ENCODE results near the gene NACC2.

The NACC2 gene

DNA sequence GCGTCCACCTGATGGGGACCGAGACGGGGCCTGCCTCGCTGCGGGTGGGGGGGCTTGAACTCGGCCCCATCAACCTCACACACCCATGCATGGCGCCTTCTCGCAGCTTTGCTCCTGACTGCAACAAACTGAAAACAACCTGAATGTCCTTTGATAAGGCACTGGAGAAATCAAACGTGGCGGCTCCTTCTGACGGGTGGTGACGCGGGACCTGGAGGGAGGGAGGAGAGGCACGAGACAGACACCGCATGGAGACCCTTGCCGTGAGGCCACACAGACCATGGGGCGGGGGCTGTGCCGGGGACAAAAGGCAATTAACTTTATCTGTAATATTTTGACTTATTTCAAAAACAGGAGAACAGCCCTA is 48.6 kb downstream of the NACC2 start:
- H3K4me1 Mint-ChIP-seq = no peaks in the 10 kb centered on the region
- no peak overlapping the region for H3K4me3 Mint-ChIP-seq
- H3K36me3 Mint-ChIP-seq (ENCODE audit: low read depth) = no peaks in the 10 kb centered on the region
- H3K27ac Mint-ChIP-seq = no peak overlapping the region
- no peak for DNase-seq
- TF ChIP-seq, protein P1, sequence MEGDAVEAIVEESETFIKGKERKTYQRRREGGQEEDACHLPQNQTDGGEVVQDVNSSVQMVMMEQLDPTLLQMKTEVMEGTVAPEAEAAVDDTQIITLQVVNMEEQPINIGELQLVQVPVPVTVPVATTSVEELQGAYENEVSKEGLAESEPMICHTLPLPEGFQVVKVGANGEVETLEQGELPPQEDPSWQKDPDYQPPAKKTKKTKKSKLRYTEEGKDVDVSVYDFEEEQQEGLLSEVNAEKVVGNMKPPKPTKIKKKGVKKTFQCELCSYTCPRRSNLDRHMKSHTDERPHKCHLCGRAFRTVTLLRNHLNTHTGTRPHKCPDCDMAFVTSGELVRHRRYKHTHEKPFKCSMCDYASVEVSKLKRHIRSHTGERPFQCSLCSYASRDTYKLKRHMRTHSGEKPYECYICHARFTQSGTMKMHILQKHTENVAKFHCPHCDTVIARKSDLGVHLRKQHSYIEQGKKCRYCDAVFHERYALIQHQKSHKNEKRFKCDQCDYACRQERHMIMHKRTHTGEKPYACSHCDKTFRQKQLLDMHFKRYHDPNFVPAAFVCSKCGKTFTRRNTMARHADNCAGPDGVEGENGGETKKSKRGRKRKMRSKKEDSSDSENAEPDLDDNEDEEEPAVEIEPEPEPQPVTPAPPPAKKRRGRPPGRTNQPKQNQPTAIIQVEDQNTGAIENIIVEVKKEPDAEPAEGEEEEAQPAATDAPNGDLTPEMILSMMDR (IDR thresholded peaks at IDR 0.05) = no peak
- H3K27me3 Mint-ChIP-seq (ENCODE audit: low read depth, poor library complexity) = peaks cover 8% of the 10 kb centered on the region
- no peaks in the 10 kb centered on the region for H3K9me3 Mint-ChIP-seq

DNA sequence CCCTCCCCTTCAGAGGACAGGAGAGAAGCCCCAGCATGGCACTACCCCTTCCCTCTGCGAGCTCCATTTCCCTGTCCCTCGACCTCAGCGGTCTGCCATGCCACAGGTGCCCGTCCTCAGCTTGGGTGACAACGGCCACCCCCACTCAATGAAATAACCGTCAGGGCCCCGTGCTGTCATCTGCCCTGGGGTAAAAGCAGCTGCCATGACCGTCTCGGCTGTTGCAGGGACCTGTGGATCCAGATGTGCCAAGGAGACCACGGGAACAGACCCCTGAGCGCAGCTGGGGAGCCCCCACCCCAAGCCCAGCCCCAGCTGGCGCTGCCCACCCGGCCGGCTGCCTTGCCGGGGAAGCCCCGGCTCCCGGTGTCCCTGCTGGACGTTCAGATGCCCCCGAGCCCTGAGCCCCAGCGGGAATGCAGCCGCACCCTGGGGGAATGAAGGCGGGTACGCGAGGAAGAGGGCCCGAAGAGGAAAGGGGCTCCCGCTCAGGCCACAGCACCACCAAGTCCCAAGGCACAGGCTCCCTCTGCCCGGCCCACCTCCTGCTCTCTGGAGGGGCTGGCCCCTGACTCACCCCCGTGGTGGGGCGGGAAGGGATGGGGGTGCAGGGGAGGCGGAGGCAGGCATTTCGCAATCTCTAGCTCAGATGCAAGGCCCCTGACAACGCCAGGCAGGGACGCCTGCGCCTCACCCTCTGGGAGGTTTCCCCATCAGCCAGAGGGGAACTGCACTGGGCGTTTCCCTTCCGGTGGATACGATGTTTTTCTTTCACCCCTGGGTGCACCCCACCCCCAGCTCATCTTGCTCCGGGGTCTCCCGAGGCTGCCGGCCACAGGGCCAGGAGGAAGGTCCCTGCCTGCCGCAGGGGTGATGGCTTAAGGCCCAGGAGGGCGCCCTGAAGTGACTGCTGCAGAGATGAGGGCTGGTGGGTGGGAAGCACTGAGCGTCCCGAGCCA is 49.2 kb downstream of the NACC2 start:
- Mint-ChIP-seq H3K4me3 (no peak overlapping the region), H3K4me1 (no peaks in the 10 kb centered on the region), H3K9me3 (no peaks in the 10 kb centered on the region), H3K36me3 (ENCODE audit: low read depth) (no peaks in the 10 kb centered on the region), H3K27me3 (ENCODE audit: low read depth, poor library complexity) (peaks cover 8% of the 10 kb centered on the region), H3K27ac (no peak overlapping the region)
- TF ChIP-seq, protein P1 (IDR thresholded peaks at IDR 0.05) = no peak
- DNase-seq = no peak

DNA sequence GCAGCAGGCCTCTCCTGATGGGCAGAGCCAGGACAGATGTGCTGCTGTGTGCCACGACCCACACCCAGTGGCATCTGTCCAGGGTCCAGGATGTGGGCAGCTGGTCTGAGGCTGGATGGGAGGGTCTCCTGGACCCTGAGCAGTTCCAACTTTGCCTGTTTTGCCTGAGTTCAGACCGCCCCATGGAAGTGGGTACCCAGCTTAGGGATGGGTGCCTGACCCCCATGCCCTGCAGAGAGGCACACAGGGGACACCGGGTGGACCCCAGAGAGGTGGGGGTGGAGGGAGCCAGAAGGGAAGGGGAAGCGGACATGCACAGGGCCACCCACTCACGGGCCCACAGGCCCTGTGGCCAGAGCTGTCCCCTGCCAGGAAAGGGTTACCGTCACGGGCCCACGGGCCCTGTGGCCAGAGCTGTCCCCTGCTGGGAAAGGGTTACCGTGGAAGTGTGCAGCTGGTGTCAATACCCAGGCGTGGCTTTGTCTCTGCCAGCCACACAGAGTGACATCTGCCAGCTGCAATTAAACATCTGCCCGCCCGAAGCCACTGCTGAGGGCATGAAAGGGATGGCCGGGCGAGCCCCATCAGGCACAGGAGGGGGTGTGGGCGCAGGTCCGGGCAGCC is 50.0 kb downstream of the NACC2 start:
- DNase-seq = no peak
- TF ChIP-seq, protein P1 (IDR thresholded peaks at IDR 0.05) = no peak
- Mint-ChIP-seq H3K36me3 (ENCODE audit: low read depth) (no peaks in the 10 kb centered on the region), H3K4me3 (no peak overlapping the region), H3K9me3 (no peaks in the 10 kb centered on the region), H3K27ac (no peak overlapping the region), H3K4me1 (no peaks in the 10 kb centered on the region), H3K27me3 (ENCODE audit: low read depth, poor library complexity) (peaks cover 5% of the 10 kb centered on the region)

DNA sequence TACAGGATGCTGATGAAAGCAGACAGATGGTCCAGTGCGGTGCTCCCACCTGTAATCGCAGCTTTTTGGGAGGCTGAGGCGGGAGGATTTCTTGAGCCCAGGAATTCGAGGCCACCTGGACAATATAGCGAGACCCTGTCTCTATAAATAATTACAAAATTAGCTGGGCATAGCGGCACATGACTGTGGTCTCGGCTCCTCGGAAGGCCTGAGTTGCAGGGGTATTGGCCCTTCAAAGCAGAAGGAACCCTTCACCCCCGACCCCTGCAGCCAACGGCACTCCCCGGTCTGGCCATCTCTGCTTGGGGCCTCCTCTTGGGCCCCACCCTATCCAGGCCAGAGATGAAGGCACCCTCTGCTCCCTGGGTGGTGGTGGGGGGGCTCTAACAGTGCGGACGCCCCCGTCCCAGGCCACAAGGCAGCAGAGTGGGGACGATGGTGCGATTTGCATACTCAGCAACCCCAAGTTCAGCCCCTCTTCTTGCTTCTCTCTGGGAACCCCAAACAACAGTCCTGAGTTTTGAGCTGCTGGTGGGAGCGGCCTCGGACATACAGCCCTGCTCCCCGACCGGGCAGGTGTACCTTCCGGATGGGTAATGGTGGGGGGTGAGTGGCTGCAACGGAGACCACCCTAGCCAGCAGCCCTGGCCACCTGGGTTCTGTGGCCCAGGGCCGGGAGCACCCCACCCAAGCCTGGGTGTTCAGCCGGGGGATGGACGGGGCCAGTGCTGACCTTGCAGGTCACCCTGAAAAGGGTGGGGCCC is 50.7 kb downstream of the NACC2 start:
- Mint-ChIP-seq H3K36me3 (ENCODE audit: low read depth) (peaks cover 4% of the 10 kb centered on the region), H3K9me3 (peaks cover 6% of the 10 kb centered on the region), H3K4me3 (no peak overlapping the region), H3K27me3 (ENCODE audit: low read depth, poor library complexity) (peaks cover 3% of the 10 kb centered on the region), H3K4me1 (no peaks in the 10 kb centered on the region), H3K27ac (no peak overlapping the region)
- TF ChIP-seq, protein P1 (IDR thresholded peaks at IDR 0.05) = no peak
- no peak for DNase-seq

DNA sequence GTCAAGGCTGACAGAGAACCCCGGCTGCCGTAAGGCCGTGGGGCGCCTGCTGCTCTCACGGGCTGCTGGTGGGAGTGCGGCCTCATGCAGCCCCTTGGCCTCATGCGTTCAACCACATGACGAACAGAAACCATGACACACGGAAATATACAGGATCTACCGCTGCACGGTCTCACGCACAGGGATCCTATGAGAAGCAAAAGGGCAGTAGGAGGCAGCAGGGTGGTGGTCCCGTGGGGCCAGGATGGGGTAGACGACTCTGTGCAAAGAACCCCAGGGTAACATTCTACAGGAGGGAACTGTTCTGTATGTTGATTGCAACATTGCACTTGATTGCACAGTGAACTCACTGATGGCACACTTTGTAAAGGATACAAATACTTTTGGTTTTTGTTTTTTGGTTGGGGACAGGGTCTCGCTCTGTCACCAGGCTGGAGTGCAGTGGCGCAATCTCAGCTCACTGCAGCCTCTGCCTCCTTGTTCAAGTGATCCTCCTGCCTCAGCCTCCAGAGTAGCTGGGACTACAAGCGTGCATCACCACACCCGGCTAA is 51.6 kb downstream of the NACC2 start:
- TF ChIP-seq, protein P1 (IDR thresholded peaks at IDR 0.05) = no peak
- H3K4me3 Mint-ChIP-seq = no peak overlapping the region
- H3K27ac Mint-ChIP-seq = no peak overlapping the region
- peaks cover 9% of the 10 kb centered on the region for H3K36me3 Mint-ChIP-seq (ENCODE audit: low read depth)
- H3K4me1 Mint-ChIP-seq = no peaks in the 10 kb centered on the region
- H3K9me3 Mint-ChIP-seq = peaks cover 13% of the 10 kb centered on the region
- H3K27me3 Mint-ChIP-seq (ENCODE audit: low read depth, poor library complexity) = peaks cover 4% of the 10 kb centered on the region
- DNase-seq = no peak

Data from nephron progenitor cell (in vitro differentiated cells).